CD4-positive, alpha-beta T cell (primary cell): ENCODE data around the gene THAP6. TPM values are rescaled to one million over a fixed set of nuclear protein-coding genes. Genes with fewer than 3 reads are reported as not detected.

Experiments used
- ATAC-seq: fragments of 200-7000 bp; cut with Tn5 transposase; one replicate; pipeline ENCODE4 v1.10.0; 2022; ENCODE audit warnings: mild to moderate bottlenecking; ENCODE audit not compliant: poor library complexity
- CTCF ChIA-PET: fragments of 350-600 bp; sonication (Branson Sonifier 250); formaldehyde crosslinking; loops from one replicate; lab custom pipeline; 2021; ENCODE audit warnings: antibody characterized with exemption, inconsistent platforms; lab: Charles Lee
- POLR2A ChIA-PET: fragments of 350-600 bp; sonication (Branson Sonifier 250); formaldehyde crosslinking; loops from one replicate; lab custom pipeline; 2021; ENCODE audit warnings: antibody characterized with exemption, inconsistent platforms; lab: Charles Lee
- DNase-seq, 14 experiments: peaks; one replicate each; pipeline ENCODE4 v3.0.0-alpha.2; 2013 to 2020; ENCODE audit warnings: mixed read lengths in 2 of 14
- H3K27ac ChIP-seq, 2 donors: one replicate each; pipeline versions ENCODE4 v1.5.1 to v1.7.0; 2013; ENCODE audit warnings: low read length in 2 of 2, low read depth in 1 of 2, mild to moderate bottlenecking in 1 of 2
- H3K27me3 ChIP-seq, 2 experiments: 1 replicate in 1 of 2; 2 replicates in 1 of 2; pipeline versions ENCODE4 v1.6.1 to v1.7.0; 2013; ENCODE audit warnings: low read length in 2 of 2, control low read depth in 1 of 2, mild to moderate bottlenecking in 1 of 2, moderate library complexity in 1 of 2; ENCODE audit not compliant: insufficient read depth in 2 of 2, control insufficient read depth in 1 of 2
- H3K36me3 ChIP-seq: one replicate; pipeline ENCODE4 v1.6.1; 2013; ENCODE audit warnings: low read length, control low read depth; ENCODE audit not compliant: insufficient read depth
- H3K4me1 ChIP-seq: one replicate; pipeline ENCODE4 v1.6.1; 2013; ENCODE audit warnings: low read length, control low read depth; ENCODE audit not compliant: insufficient read depth
- H3K4me3 ChIP-seq: one replicate; pipeline ENCODE4 v1.5.1; 2013; ENCODE audit warnings: mild to moderate bottlenecking, low read length, moderate library complexity
- H3K9me3 ChIP-seq, 2 experiments: 1 replicate in 1 of 2; 2 replicates in 1 of 2; pipeline versions ENCODE4 v1.6.1 to v1.7.0; 2013; ENCODE audit warnings: low read length in 2 of 2, mild to moderate bottlenecking in 2 of 2, control low read depth in 1 of 2, moderate library complexity in 1 of 2; ENCODE audit not compliant: control insufficient read depth in 1 of 2, insufficient read depth in 1 of 2
- H3K27ac Mint-ChIP-seq: one replicate; pipeline ENCODE4 v1.8.0; 2020; ENCODE audit warnings: mixed read lengths
- H3K27me3 Mint-ChIP-seq: one replicate; pipeline ENCODE4 v1.8.0; 2021; ENCODE audit warnings: mixed read lengths
- H3K36me3 Mint-ChIP-seq: one replicate; pipeline ENCODE4 v1.8.0; 2021; ENCODE audit warnings: low read depth, mixed read lengths
- H3K4me1 Mint-ChIP-seq: one replicate; pipeline ENCODE4 v1.8.0; 2021; ENCODE audit warnings: low read depth, mixed read lengths
- H3K4me3 Mint-ChIP-seq: one replicate; pipeline ENCODE4 v1.8.0; 2020; ENCODE audit warnings: mild to moderate bottlenecking, mixed read lengths
- H3K9me3 Mint-ChIP-seq: one replicate; pipeline ENCODE4 v1.8.0; 2020; ENCODE audit warnings: mixed read lengths
- intact Hi-C, 2 experiments: fragments of 100-400 bp; cut with DNase I in 1 of 2; cut with micrococcal nuclease in 1 of 2; formaldehyde crosslinking; loops; one replicate each; pipeline versions ENCODE4 v1.15.1 to v1.9.0; 2023 to 2025; cut with DNase I, micrococcal nuclease
- total RNA-seq, 174 experiments: library from RNA in 2 of 174; stranded (reverse) in 2 of 174; gene quantifications; one replicate each; pipeline ENCODE4 v1.2.3 and lab custom pipeline; 2021 to 2026
- TF ChIP-seq, protein P1 (sequence below): fragments of 200-600 bp; IDR thresholded peaks from one replicate; pipeline ENCODE4 v1.8.0; 2022; ENCODE audit warnings: antibody characterized with exemption, mild to moderate bottlenecking

The THAP6 gene
- total RNA-seq, 2 experiments from 2014 or later: 19.1 to 22.8 TPM

DNA sequence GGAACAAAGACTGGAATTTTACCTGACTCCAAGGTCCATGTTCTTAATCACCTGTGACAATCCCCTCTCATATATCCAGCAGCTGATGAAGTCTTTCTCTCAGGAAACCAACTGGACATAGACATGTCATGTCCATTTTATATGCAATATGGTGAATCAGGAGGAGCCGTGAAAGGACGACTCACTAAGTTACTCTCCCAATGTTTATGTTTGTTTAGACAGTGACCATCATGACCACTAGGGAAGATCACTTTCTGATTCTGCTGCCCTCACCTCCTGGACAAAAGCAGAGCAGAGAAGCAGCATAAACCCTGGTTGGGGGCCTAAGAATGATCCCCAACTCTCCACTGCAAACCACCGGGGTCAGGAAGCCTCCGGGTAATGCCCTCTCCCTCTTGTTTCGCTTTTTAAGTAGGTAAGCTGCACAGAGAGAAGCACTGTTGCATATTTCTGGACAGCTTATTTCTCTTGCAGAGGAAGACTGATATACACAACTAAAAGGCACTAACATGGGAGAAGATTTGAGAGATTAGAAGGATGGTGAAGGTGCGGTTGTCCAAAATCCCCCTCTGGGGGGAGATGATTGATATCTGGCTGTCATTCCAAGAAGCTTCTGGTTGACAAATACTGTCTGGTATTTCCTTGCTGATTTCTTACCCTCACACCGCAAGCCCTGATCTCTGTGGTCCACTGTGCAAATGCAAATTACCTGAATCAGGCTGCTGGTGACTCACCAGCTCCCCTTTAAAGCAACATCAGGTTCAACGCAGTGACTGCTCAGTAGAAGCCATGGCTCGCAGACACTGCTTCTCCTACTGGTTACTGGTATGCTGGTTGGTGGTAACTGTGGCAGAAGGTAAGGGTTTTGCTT, 41.3 kb downstream of the THAP6 start, which contains the start of gene ODAPH:
ODAPH (plus strand) TSS at position 773 of the 871 bp plus-strand sequence; CDS start at position 790, 17 bp downstream.
- Histone ChIP-seq H3K27me3 (no peaks in the 10 kb centered on the region), H3K4me1 (no peaks in the 10 kb centered on the region), H3K4me3 (no peak within 1 kb of the TSS), H3K27ac (no peak within 1 kb of the TSS), H3K36me3 (no peaks in the 10 kb centered on the region), H3K9me3 (no peaks in the 10 kb centered on the region)
- ChIA-PET POLR2A (interaction anchor here (0.9 kb wide), 1 partner anchor 21 kb away, joined by 3 read pairs; no protein-coding TSS in a partner anchor), CTCF (interaction anchor here (0.7 kb wide), 1 partner anchor 9 kb away, joined by 3 read pairs; no protein-coding TSS in a partner anchor)
- ATAC-seq: peak; percentile 44
- peak in 4 of 14 experiments; percentile 11 to 52 (median 18) for DNase-seq
- intact Hi-C loops: no loop called here
- peaks cover 20% of the 10 kb centered on the region for H3K27me3 Mint-ChIP-seq
- no peak within 1 kb of the TSS for H3K4me3 Mint-ChIP-seq
- TF ChIP-seq, protein P1, sequence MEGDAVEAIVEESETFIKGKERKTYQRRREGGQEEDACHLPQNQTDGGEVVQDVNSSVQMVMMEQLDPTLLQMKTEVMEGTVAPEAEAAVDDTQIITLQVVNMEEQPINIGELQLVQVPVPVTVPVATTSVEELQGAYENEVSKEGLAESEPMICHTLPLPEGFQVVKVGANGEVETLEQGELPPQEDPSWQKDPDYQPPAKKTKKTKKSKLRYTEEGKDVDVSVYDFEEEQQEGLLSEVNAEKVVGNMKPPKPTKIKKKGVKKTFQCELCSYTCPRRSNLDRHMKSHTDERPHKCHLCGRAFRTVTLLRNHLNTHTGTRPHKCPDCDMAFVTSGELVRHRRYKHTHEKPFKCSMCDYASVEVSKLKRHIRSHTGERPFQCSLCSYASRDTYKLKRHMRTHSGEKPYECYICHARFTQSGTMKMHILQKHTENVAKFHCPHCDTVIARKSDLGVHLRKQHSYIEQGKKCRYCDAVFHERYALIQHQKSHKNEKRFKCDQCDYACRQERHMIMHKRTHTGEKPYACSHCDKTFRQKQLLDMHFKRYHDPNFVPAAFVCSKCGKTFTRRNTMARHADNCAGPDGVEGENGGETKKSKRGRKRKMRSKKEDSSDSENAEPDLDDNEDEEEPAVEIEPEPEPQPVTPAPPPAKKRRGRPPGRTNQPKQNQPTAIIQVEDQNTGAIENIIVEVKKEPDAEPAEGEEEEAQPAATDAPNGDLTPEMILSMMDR: no peak
- H3K27ac Mint-ChIP-seq: no peak within 1 kb of the TSS
- no peaks in the 10 kb centered on the region for H3K9me3 Mint-ChIP-seq
- no peaks in the 10 kb centered on the region for H3K36me3 Mint-ChIP-seq
- no peaks in the 10 kb centered on the region for H3K4me1 Mint-ChIP-seq

DNA sequence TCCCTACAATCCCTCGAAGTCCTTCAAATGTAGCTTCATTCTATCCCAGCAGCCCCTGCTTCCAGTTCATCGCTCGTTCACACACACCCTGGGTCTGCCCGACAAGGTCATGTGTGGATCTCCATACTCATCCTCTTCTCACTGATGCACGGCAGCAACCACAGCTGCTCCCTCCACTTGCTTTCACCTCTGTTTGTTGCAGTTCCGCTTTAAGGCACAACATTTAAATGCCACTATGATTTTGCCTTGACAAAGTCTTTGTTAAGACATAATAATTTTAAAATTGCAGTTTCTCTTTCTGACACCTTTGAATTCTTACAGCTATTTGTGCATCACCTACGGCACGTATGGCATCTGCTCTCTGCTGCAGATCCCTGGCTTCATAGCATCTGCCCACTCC, 43.4 kb downstream of the THAP6 start:
- H3K4me1 Mint-ChIP-seq: no peaks in the 10 kb centered on the region
- Histone ChIP-seq H3K4me3 (no peak overlapping the region), H3K27me3 (no peaks in the 10 kb centered on the region), H3K27ac (no peak overlapping the region), H3K9me3 (no peaks in the 10 kb centered on the region), H3K4me1 (no peaks in the 10 kb centered on the region), H3K36me3 (no peaks in the 10 kb centered on the region)
- ATAC-seq (no peak), DNase-seq (no peak)
- no peaks in the 10 kb centered on the region for H3K36me3 Mint-ChIP-seq
- intact Hi-C loops: no loop called here
- no peak overlapping the region for H3K4me3 Mint-ChIP-seq
- H3K27me3 Mint-ChIP-seq: peaks cover 23% of the 10 kb centered on the region
- TF ChIP-seq, protein P1: no peak
- no peaks in the 10 kb centered on the region for H3K9me3 Mint-ChIP-seq
- no peak overlapping the region for H3K27ac Mint-ChIP-seq
- POLR2A ChIA-PET: interaction anchor here (0.5 kb wide), 1 partner anchor 248 kb away, joined by 3 read pairs; no protein-coding TSS in a partner anchor
- CTCF ChIA-PET: interaction anchor here (0.9 kb wide), 1 partner anchor 166 kb away, joined by 3 read pairs; no protein-coding TSS in a partner anchor

DNA sequence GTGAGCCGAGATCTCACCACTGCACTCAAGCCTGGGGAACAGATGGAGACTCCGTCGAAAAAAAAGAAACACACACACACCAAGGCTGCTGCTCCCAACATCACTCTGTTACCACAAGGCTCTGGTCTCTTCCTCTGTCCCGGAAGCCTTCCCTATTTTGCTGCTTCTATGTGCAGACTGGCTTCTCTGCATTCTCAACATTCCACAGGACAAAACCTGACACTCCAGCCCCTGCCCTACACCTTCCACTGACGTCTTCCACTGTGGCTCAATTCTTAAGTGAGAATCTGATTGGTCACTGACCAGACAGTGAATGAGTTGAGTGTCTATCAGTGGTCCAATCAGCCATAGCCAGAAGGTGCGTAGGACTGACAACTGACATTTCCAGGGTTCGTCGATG, 47.5 kb downstream of the THAP6 start:
- no peaks in the 10 kb centered on the region for H3K9me3 Mint-ChIP-seq
- Histone ChIP-seq H3K4me1 (no peaks in the 10 kb centered on the region), H3K27ac (no peak overlapping the region), H3K36me3 (no peaks in the 10 kb centered on the region), H3K9me3 (no peaks in the 10 kb centered on the region), H3K4me3 (no peak overlapping the region), H3K27me3 (no peaks in the 10 kb centered on the region)
- peaks cover 11% of the 10 kb centered on the region for H3K27me3 Mint-ChIP-seq
- ChIA-PET CTCF (interaction anchor here (0.6 kb wide), 1 partner anchor 16 kb away, joined by 3 read pairs; no protein-coding TSS in a partner anchor), POLR2A (no interaction called here)
- DNase-seq (no peak), ATAC-seq (no peak)
- TF ChIP-seq, protein P1: no peak
- intact Hi-C loops: no loop called here
- H3K4me1 Mint-ChIP-seq: no peaks in the 10 kb centered on the region
- no peak overlapping the region for H3K27ac Mint-ChIP-seq
- no peak overlapping the region for H3K4me3 Mint-ChIP-seq
- no peaks in the 10 kb centered on the region for H3K36me3 Mint-ChIP-seq
